ENCODE results near the gene KRTAP2-3. TPM values are rescaled to one million over a fixed set of nuclear protein-coding genes. Genes with fewer than 3 reads are reported as not detected.

The KRTAP2-3 gene
- not detected for total RNA-seq

GRCh38 chr17:41060052-41060604 lies at the start of gene KRTAP2-3:
Gene KRTAP2-3 (minus strand): TSS chr17:41060114. CDS start chr17:41060050, 64 bp downstream.

GRCh38 chr17:41105347-41105746 lies 45.4 kb upstream of the KRTAP2-3 start, which contains the start of gene KRTAP4-9:
Gene KRTAP4-9 (plus strand): TSS chr17:41105389. CDS start chr17:41105389, 0 bp downstream.

GRCh38 chr17:41101586-41102259 lies 41.8 kb upstream of the KRTAP2-3 start, which contains the start of gene KRTAP4-16:
Gene KRTAP4-16 (minus strand): TSS chr17:41102209. CDS start chr17:41102209, 0 bp downstream.

GRCh38 chr17:41098042-41098441 lies 38.1 kb upstream of the KRTAP2-3 start, which contains the start of gene KRTAP4-8:
Gene KRTAP4-8 (minus strand): TSS chr17:41098142. CDS start chr17:41098084, 58 bp downstream.

GRCh38 chr17:41084100-41084856 lies 24.4 kb upstream of the KRTAP2-3 start, which contains the start of gene KRTAP4-7:
Gene KRTAP4-7 (plus strand): TSS chr17:41084150. CDS start chr17:41084207, 57 bp downstream.

GRCh38 chr17:41065829-41066624 lies 6.1 kb upstream of the KRTAP2-3 start, which contains the start of gene KRTAP2-4:
Gene KRTAP2-4 (minus strand): TSS chr17:41065879. CDS start chr17:41065845, 34 bp downstream.

GRCh38 chr17:41055130-41055529 lies 4.8 kb downstream of the KRTAP2-3 start, which contains the start of gene KRTAP2-2:
Gene KRTAP2-2 (minus strand): TSS chr17:41055230. CDS start chr17:41055211, 19 bp downstream.

GRCh38 chr17:41046735-41047465 lies 13.0 kb downstream of the KRTAP2-3 start, which contains the start of gene KRTAP2-1:
Gene KRTAP2-1 (minus strand): TSS chr17:41047316. CDS start chr17:41047267, 49 bp downstream.

DNA sequence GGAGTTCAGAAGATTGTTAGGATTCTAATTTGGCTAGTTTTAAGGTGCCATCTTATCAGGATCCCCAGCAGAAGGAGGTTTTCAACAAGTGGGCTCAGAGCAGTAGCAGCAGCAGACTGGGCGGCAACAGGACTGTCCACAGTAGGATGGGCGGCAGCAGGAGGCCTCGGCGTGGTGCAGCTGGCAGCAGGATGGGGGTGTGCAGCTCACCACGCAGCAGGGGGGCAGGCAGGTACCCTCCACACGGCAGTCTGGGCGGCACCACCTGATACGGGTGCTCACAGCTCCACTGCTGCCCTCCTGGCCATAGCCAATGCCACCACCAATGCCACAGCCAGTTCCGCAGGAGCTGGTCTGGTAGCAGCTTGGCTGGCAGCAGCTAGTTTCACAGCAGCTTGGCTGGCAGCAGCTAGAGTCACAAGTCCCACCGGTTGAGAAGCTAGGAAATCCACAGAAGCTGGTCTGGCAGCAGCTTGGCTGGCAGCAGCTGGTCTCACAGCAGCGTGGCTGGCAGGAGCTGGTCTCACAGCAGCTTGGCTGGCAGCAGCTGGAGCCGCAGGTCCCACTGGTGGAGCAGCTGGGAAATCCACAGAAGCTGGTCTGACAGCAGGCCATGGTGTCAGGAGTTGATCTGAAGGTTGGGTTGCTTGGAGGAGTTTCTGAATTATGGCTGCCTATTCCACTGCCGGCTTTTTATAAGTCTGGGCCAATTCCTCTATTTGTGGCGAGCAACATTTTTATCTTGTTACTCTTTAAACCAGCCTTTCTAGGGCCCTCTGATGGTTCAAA lies 18.9 kb downstream of the KRTAP2-3 start, which contains the start of gene KRTAP1-1:
Gene KRTAP1-1 (minus strand): TSS at position 668 of the 789 bp plus-strand sequence. CDS start 53 bp downstream, at position 615.

DNA sequence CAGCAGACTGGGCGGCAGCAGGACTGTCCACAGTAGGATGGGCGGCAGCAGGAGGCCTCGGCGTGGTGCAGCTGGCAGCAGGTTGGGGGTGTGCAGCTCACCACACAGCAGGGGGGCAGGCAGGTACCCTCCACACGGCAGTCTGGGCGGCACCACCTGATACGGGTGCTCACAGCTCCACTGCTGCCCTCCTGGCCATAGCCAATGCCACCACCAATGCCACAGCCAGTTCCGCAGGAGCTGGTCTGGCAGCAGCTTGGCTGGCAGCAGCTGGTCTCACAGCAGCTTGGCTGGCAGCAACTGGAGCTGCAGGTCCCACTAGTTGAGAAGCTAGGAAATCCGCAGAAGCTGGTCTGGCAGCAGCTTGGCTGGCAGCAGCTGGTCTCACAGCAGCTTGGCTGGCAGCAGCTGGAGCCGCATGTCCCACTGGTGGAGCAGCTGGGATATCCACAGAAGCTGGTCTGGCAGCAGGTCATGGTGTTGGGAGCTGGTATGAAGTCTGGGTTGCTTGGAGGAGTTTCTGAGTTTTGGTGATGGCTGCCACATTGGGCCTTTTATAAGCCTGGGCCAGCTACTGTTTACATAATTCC lies 25.5 kb downstream of the KRTAP2-3 start, which contains the start of gene KRTAP1-3:
Gene KRTAP1-3 (minus strand): TSS at position 529 of the 590 bp plus-strand sequence. CDS start 53 bp downstream, at position 476.

GRCh38 chr17:41029633-41030245 lies 30.2 kb downstream of the KRTAP2-3 start, which contains the start of gene KRTAP1-4:
Gene KRTAP1-4 (minus strand): TSS chr17:41030195. CDS start chr17:41030078, 117 bp downstream.

GRCh38 chr17:41026715-41027471 lies 33.0 kb downstream of the KRTAP2-3 start, which contains the start of gene KRTAP1-5:
Gene KRTAP1-5 (minus strand): TSS chr17:41027208. CDS start chr17:41027155, 53 bp downstream.

Other genes starting within 250 kb of the KRTAP2-3 start
- 1 to 10 TPM; 1.7 to 3.0 TPM for gene KRT10, start 237.5 kb downstream of the KRTAP2-3 start, total RNA-seq
- under 1 TPM in 1 of 2 donors, not detected in 1; 0.34 TPM for gene KRT12, start 192.9 kb downstream of the KRTAP2-3 start, total RNA-seq
- gene KRT20, start 174.9 kb downstream of the KRTAP2-3 start, total RNA-seq = not detected
- gene KRT23, start 122.5 kb downstream of the KRTAP2-3 start, total RNA-seq = not detected
- not detected for gene KRT39, start 93.2 kb downstream of the KRTAP2-3 start, total RNA-seq
- gene KRT40, start 75.8 kb downstream of the KRTAP2-3 start, total RNA-seq = not detected
- not detected for gene KRTAP3-3, start 66.0 kb downstream of the KRTAP2-3 start, total RNA-seq
- not detected for gene KRTAP3-2, start 60.2 kb downstream of the KRTAP2-3 start, total RNA-seq
- gene KRTAP3-1, start 51.0 kb downstream of the KRTAP2-3 start, total RNA-seq = not detected
- gene KRTAP1-5, start 32.9 kb downstream of the KRTAP2-3 start, total RNA-seq = not detected
- gene KRTAP1-4, start 29.9 kb downstream of the KRTAP2-3 start, total RNA-seq = not detected
- not detected for gene KRTAP1-3, start 25.2 kb downstream of the KRTAP2-3 start, total RNA-seq
- not detected for gene KRTAP1-1, start 18.7 kb downstream of the KRTAP2-3 start, total RNA-seq
- gene KRTAP2-1, start 12.8 kb downstream of the KRTAP2-3 start, total RNA-seq = not detected
- not detected for gene KRTAP2-2, start 4.9 kb downstream of the KRTAP2-3 start, total RNA-seq
- gene KRTAP2-4, start 5.8 kb upstream of the KRTAP2-3 start, total RNA-seq = not detected
- not detected for gene KRTAP4-7, start 24.0 kb upstream of the KRTAP2-3 start, total RNA-seq
- gene KRTAP4-8, start 38.0 kb upstream of the KRTAP2-3 start, total RNA-seq = not detected
- gene KRTAP4-16, start 42.1 kb upstream of the KRTAP2-3 start, total RNA-seq = not detected
- gene KRTAP4-9, start 45.3 kb upstream of the KRTAP2-3 start, total RNA-seq = not detected
- not detected for gene KRTAP4-11, start 58.3 kb upstream of the KRTAP2-3 start, total RNA-seq
- gene KRTAP4-12, start 64.1 kb upstream of the KRTAP2-3 start, total RNA-seq = not detected
- gene KRTAP4-6, start 80.4 kb upstream of the KRTAP2-3 start, total RNA-seq = not detected
- not detected for gene KRTAP4-5, start 89.7 kb upstream of the KRTAP2-3 start, total RNA-seq
- not detected for gene KRTAP4-4, start 100.6 kb upstream of the KRTAP2-3 start, total RNA-seq
- not detected for gene KRTAP4-3, start 108.1 kb upstream of the KRTAP2-3 start, total RNA-seq
- not detected for gene KRTAP4-2, start 118.1 kb upstream of the KRTAP2-3 start, total RNA-seq
- not detected for gene KRTAP4-1, start 124.8 kb upstream of the KRTAP2-3 start, total RNA-seq
- not detected for gene KRTAP9-1, start 129.8 kb upstream of the KRTAP2-3 start, total RNA-seq
- not detected for gene KRTAP9-2, start 166.5 kb upstream of the KRTAP2-3 start, total RNA-seq
- not detected for gene KRTAP9-3, start 172.3 kb upstream of the KRTAP2-3 start, total RNA-seq
- not detected for gene KRTAP9-8, start 177.9 kb upstream of the KRTAP2-3 start, total RNA-seq
- not detected for gene KRTAP9-4, start 189.6 kb upstream of the KRTAP2-3 start, total RNA-seq
- not detected for gene KRTAP9-9, start 195.3 kb upstream of the KRTAP2-3 start, total RNA-seq
- gene KRTAP9-6, start 205.3 kb upstream of the KRTAP2-3 start, total RNA-seq = not detected
- not detected for gene KRTAP9-7, start 215.6 kb upstream of the KRTAP2-3 start, total RNA-seq
- not detected for gene KRTAP29-1, start 242.7 kb upstream of the KRTAP2-3 start, total RNA-seq
- gene KRTAP16-1, start 249.2 kb upstream of the KRTAP2-3 start, total RNA-seq = not detected